Ovary (tissue), 9 donors: Measurements from ENCODE around the gene RETREG3. TPM values are rescaled to one million over a fixed set of nuclear protein-coding genes. Genes with fewer than 3 reads are reported as not detected.
"Not testable (repeated sequence)": the region's sequence is repeated elsewhere in the genome, so short reads cannot be mapped to it uniquely, and the experiment has no call there.

ENCODE experiments used
- DNase-seq, 5 donors: peaks; one replicate each; pipeline ENCODE4 v3.0.0-alpha.2; 2019 to 2020
- H3K27ac ChIP-seq, 2 donors: fragments of 200-600 bp; one replicate each; pipeline versions ENCODE4 v1.5.1 to v1.8.0; 2019 to 2022
- H3K27me3 ChIP-seq: fragments of 200-600 bp; one replicate; pipeline ENCODE4 v1.8.0; 2022
- H3K36me3 ChIP-seq: fragments of 200-600 bp; sonication (generic); one replicate; pipeline ENCODE4 v1.5.1; 2019
- H3K4me1 ChIP-seq: one replicate; pipeline ENCODE4 v1.8.1; 2013; ENCODE audit warnings: mild to moderate bottlenecking, moderate library complexity; ENCODE audit not compliant: insufficient read depth
- H3K4me3 ChIP-seq: fragments of 200-600 bp; sonication (generic); one replicate; pipeline ENCODE4 v1.5.1; 2017
- H3K9me3 ChIP-seq, 2 donors: fragments of 200-600 bp in 1 of 2; sonication (generic) in 1 of 2; one replicate each; pipeline versions ENCODE4 v1.5.1 to v1.8.1; 2013 to 2019; ENCODE audit warnings: mild to moderate bottlenecking in 1 of 2, moderate library complexity in 1 of 2
- EP300 ChIP-seq: sonication (generic); formaldehyde crosslinking; IDR thresholded peaks from one replicate; pipeline ENCODE4 v1.6.1; 2017; ENCODE audit warnings: antibody characterized with exemption
- POLR2A ChIP-seq: fragments of 450-650 bp; IDR thresholded peaks from one replicate; pipeline ENCODE4 v1.6.1; 2017; ENCODE audit warnings: antibody characterized with exemption, mild to moderate bottlenecking, moderate library complexity
- WGBS, 3 donors: extraction: QIAGEN DNeasy Blood & Tissue Kit in 1 of 3; methylation state at CpG; one replicate each; pipeline versions ENCODE4 v1.1.5 to v1.1.7; 2013 to 2017; 5-methylcytosine and 5-hydroxymethylcytosine counted together
- intact Hi-C, 4 donors: fragments of 100-400 bp; cut with DNase I; formaldehyde crosslinking; loops; one replicate each; pipeline versions ENCODE4 v1.11.0 to v1.15.1; 2022 to 2023
- polyA plus RNA-seq, 2 donors: library from polyadenylated mRNA; stranded (reverse); fragments of 200-250 nt in 1 of 2; fragments of 350-450 nt in 1 of 2; fragmentation: Illumina TruSeq in 1 of 2; extraction: RNeasy Lipid Tissue Mini Kit (QIAGEN cat#74804) in 1 of 2; gene quantifications; one replicate each; pipeline ENCODE4 v1.2.3, GENCODE V29; 2013 to 2014
- total RNA-seq, 7 donors: library from RNA; depleted of rRNA in 2 of 7; stranded (reverse); fragments of >200 nt in 2 of 7; fragmentation: NEBNext Ultra II Directional in 3 of 7; extraction: Animal tissue kit (Norgen Biotek cat#: 25700) in 3 of 7; gene quantifications; one replicate each; pipeline versions ENCODE4 v1.1.0 to v1.2.4, GENCODE V29; 2016 to 2023
- TF ChIP-seq, protein P1 (sequence below), 3 donors: fragments of 450-650 bp in 2 of 3; fragments of 200-600 bp in 1 of 3; IDR thresholded peaks; one replicate each; pipeline versions ENCODE4 v1.5.1 to v1.8.0; 2016 to 2022; ENCODE audit warnings: antibody characterized with exemption in 3 of 3, mild to moderate bottlenecking in 1 of 3
- donor health status: DM: no; HTN: no; CAD: no; lungs with moderate emphysema.
- donor health status: DM: no; HTN: no; CAD: no.
- donor health status: Bipolar disorder and iron deficiency.
- donor health status: DM: yes; HTN: yes; CAD: no.
- donor health status: DM: no; HTN: no; CAD: no.
- donor health status: DM: yes; HTN: yes; CAD: no.

RETREG3 gene
- total and polyA plus RNA-seq, 9 donors = 25.8 to 63.0 (median 46.4) TPM

DNA sequence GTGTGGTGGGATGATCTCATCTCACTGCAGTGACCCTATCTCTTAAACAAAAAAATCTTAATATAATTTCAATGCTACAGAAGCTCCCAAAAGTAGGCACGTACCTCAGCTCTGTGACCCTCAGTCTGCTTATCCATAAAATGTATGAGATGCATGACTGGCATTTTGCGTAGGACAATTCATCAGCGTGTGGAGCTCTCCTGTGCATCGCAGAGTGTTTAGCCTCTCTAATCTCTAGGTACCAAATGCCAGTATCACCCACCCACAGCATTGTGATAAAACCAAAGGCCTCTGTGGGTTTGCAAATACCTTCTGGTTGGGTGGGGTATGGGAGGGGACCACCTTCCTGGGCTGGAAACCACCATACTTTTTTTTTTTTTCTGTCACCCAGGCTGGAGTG, 30.9 kb upstream of the RETREG3 start:
- 85 to 88% (median 87%) methylated on average over 4 of the region's 4 CpGs for WGBS, 3 donors
- Histone ChIP-seq H3K4me1 (no peaks in the 10 kb centered on the region), H3K27ac (no peak overlapping the region), H3K36me3 (no peaks in the 10 kb centered on the region), H3K9me3 (no peaks in the 10 kb centered on the region), H3K4me3 (no peak overlapping the region), H3K27me3 (no peaks in the 10 kb centered on the region)
- no peak for DNase-seq
- TF ChIP-seq POLR2A = no peak
- TF ChIP-seq, protein P1, sequence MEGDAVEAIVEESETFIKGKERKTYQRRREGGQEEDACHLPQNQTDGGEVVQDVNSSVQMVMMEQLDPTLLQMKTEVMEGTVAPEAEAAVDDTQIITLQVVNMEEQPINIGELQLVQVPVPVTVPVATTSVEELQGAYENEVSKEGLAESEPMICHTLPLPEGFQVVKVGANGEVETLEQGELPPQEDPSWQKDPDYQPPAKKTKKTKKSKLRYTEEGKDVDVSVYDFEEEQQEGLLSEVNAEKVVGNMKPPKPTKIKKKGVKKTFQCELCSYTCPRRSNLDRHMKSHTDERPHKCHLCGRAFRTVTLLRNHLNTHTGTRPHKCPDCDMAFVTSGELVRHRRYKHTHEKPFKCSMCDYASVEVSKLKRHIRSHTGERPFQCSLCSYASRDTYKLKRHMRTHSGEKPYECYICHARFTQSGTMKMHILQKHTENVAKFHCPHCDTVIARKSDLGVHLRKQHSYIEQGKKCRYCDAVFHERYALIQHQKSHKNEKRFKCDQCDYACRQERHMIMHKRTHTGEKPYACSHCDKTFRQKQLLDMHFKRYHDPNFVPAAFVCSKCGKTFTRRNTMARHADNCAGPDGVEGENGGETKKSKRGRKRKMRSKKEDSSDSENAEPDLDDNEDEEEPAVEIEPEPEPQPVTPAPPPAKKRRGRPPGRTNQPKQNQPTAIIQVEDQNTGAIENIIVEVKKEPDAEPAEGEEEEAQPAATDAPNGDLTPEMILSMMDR (IDR thresholded peaks at IDR 0.05) = no peak
- TF ChIP-seq EP300 = no peak
- intact Hi-C loops = no loop called here

DNA sequence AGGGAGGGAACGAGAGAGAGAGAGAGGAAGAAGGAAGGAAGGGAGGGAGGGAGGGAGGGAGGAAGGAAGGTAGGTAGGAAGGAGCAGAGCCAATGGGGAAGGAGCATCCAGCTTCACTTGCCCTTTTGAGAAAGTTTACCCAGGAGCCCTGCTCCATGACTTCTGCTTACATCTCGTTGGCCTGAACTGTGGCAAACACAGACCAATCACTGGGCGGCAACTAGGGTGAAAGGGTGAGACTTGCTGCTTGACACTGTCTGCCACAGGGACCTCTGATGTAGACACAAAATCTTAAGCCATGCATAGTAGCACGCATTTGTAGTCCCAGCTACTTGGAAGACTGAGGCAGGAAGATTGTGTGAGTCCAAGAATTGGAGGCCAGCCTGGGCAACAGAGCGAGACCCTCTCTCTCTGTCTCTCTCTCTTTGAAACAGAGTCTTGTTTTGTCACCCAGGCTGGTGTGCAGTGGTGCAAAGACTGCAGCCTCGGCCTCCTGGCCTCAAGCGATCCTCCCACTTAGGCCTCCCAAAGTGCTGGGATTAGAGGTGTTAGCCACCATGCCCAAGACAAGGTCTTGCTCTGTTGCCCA, 30.4 kb upstream of the RETREG3 start:
- H3K4me3 ChIP-seq = no peak overlapping the region
- no peak for DNase-seq
- intact Hi-C loops = no loop called here
- H3K36me3 ChIP-seq = no peaks in the 10 kb centered on the region
- H3K27me3 ChIP-seq = no peaks in the 10 kb centered on the region
- no peaks in the 10 kb centered on the region for H3K9me3 ChIP-seq
- 76 to 80% (median 78%) methylated on average over 6 of the region's 7 CpGs for WGBS, 3 donors
- H3K27ac ChIP-seq = no peak overlapping the region
- H3K4me1 ChIP-seq = no peaks in the 10 kb centered on the region
- TF ChIP-seq POLR2A (no peak), EP300 (no peak)
- TF ChIP-seq, protein P1 (IDR thresholded peaks at IDR 0.05) = no peak

DNA sequence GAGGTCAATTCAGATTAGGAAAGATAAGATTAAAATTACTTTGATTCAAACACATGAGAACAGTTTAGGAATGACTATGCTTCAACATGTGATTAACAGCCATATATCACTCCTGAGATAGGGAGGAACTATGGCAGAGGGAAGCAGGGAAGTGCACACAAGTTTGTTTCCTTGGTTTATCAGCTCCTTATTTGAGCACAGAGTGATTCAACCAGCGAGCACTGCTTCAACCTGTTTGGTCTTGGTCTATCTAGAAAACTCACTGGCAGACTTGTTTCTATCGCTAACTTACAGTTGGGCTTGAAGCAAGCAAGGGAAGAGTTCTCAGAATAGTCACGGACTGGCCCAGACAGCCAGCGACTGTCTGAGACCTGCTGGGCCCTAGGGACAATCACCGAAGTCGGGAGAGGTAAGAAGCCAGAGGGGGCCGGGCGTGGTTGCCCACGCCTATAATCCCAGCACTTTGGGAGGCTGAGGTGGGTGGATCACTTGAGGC, 23.8 kb upstream of the RETREG3 start:
- DNase-seq = no peak
- intact Hi-C loops = no loop called here

DNA sequence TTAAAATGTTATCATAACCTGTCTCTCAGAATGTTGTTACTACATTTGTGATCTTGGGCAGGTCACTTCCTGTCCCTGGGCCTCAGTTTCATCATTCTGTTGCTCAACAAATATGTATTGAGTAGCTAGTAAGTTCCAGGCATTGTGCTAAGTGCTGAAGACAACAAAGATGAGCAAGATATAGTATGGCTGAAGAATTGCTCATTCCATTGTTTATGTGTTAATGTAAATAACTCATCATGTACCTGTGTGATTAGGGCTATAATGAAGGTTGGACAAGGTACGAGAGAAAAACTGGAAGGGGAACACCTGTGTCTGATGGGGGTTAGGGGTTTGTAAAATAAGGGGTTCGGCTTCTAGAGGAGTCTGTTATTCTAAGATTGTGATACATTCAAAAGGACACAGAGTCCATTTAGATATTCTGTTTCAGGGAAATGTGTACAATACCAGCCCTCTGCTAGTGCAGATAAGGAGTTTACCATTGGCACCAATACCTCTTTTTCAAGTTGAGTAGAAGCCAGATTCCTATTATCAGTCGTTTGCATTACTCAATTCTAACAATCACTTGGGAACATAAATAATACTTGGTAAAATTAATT, 20.3 kb upstream of the RETREG3 start:
- no peak overlapping the region for H3K27ac ChIP-seq
- no peaks in the 10 kb centered on the region for H3K9me3 ChIP-seq
- no peaks in the 10 kb centered on the region for H3K36me3 ChIP-seq
- H3K4me1 ChIP-seq = no peaks in the 10 kb centered on the region
- DNase-seq = no peak
- intact Hi-C loops = no loop called here
- TF ChIP-seq, protein P1 (IDR thresholded peaks at IDR 0.05) = no peak
- TF ChIP-seq EP300 = no peak
- no peak for TF ChIP-seq POLR2A
- no peak overlapping the region for H3K4me3 ChIP-seq
- WGBS, 3 donors = 59 to 70% (median 60%) methylated on average over 3 of the region's 3 CpGs
- H3K27me3 ChIP-seq = no peaks in the 10 kb centered on the region

More for the DNA sequence above, 23.8 kb upstream of the RETREG3 start:
- Histone ChIP-seq H3K27ac (no peak overlapping the region), H3K36me3 (no peaks in the 10 kb centered on the region), H3K4me1 (no peaks in the 10 kb centered on the region), H3K9me3 (no peaks in the 10 kb centered on the region), H3K4me3 (no peak overlapping the region), H3K27me3 (no peaks in the 10 kb centered on the region)
- WGBS, 3 donors = 75 to 79% (median 78%) methylated on average over 9 of the region's 9 CpGs
- TF ChIP-seq POLR2A (no peak), EP300 (no peak)
- TF ChIP-seq, protein P1 (IDR thresholded peaks at IDR 0.05) = no peak

DNA sequence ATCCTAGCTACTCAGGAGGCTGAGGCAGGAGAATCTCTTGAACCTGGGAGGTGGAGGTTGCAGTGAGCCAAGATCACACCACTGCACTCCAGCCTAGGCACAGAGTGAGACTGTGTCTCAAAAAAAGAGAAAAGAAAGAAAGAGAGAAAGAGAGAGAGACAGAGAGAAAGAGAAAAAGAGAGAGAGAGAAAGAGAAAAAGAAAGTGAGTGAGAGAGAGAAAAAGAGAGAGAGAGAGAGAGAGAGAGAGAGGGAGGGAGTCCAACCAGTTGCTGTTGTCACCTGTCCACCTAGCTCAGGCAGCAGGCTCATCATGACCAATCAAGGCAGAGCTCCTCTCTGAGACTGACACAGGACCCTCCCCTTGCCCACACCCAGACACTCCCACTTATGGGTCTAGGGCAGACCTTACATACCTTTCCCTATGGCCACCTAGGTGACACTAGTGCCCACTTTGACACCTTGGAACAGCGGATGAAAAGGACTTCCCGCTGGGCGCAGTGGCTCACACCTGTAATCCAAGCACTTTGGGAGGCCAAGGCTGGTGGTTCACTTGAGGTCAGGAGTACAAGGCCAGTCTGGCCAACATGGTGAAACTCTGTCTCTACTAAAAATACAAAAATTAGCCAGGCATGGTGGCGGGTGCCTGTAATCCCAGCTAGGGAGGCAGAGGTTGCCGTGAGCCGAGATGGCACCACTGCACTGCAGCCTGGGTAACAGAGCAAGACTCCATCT, 18.0 kb upstream of the RETREG3 start:
- H3K36me3 ChIP-seq, DNase-seq, H3K9me3 ChIP-seq, intact Hi-C loops, H3K4me1 ChIP-seq, H3K4me3 ChIP-seq, H3K27ac ChIP-seq, H3K27me3 ChIP-seq: not testable (repeated sequence)
- WGBS, 3 donors = 88 to 94% (median 90%) methylated on average over 6 of the region's 6 CpGs
